NB4 (cell line): ENCODE data around the gene EMP1.

ENCODE experiments used
- DNase-seq: peaks from one replicate; pipeline ENCODE4 v3.0.0; 2010; ENCODE audit warnings: low read depth
- H3K4me3 ChIP-seq: one replicate; pipeline ENCODE4 v1.5.1; 2011; ENCODE audit warnings: mild to moderate bottlenecking, low read depth, low read length, moderate library complexity
- CTCF ChIP-seq: IDR thresholded peaks from one replicate; pipeline ENCODE4 v1.5.1; 2012; ENCODE audit warnings: low read depth, low read length
- MAX ChIP-seq: IDR thresholded peaks from 2 replicates; pipeline ENCODE4 v1.6.1; 2011; ENCODE audit warnings: low read depth, low read length
- MYC ChIP-seq: IDR thresholded peaks from 2 replicates; pipeline ENCODE4 v1.6.1; 2011; ENCODE audit warnings: low read depth, low read length
- POLR2A ChIP-seq: IDR thresholded peaks from 2 replicates; pipeline ENCODE4 v1.6.1; 2011; ENCODE audit warnings: mild to moderate bottlenecking; ENCODE audit not compliant: insufficient read length; ENCODE audit errors: extremely low read depth

The EMP1 gene

GRCh38 chr12:13162904-13163303, 33.6 kb upstream of the EMP1 start:
- no peak for TF ChIP-seq MAX
- no peak for TF ChIP-seq CTCF
- TF ChIP-seq MYC: no peak
- no peak for TF ChIP-seq POLR2A
- DNase-seq: no peak

GRCh38 chr12:13163868-13164635, 32.5 kb upstream of the EMP1 start:
- no peak for TF ChIP-seq POLR2A
- TF ChIP-seq MAX: no peak
- no peak for DNase-seq
- H3K4me3 ChIP-seq: no peak overlapping the region

More at GRCh38 chr12:13162904-13163303, 33.6 kb upstream of the EMP1 start:
- no peak overlapping the region for H3K4me3 ChIP-seq

- no peak overlapping the region for H3K4me3 ChIP-seq
Observed at GRCh38 chr12:13164921-13165616, 31.5 kb upstream of the EMP1 start.

GRCh38 chr12:13165617-13166041, 30.9 kb upstream of the EMP1 start:
- H3K4me3 ChIP-seq: no peak overlapping the region
- peak; percentile 88 for TF ChIP-seq MAX
- TF ChIP-seq CTCF: no peak
- DNase-seq: peak; percentile 90

More at GRCh38 chr12:13164921-13165616, 31.5 kb upstream of the EMP1 start:
- no peak for TF ChIP-seq POLR2A
- TF ChIP-seq MAX: no peak
- TF ChIP-seq MYC: no peak
- TF ChIP-seq CTCF: no peak
- DNase-seq: no peak

GRCh38 chr12:13167226-13167625, 29.3 kb upstream of the EMP1 start:
- no peak overlapping the region for H3K4me3 ChIP-seq
- TF ChIP-seq CTCF (no peak), MAX (no peak), POLR2A (no peak), MYC (no peak)
- DNase-seq: no peak

GRCh38 chr12:13167906-13168305, 28.6 kb upstream of the EMP1 start:
- TF ChIP-seq CTCF: no peak
- TF ChIP-seq POLR2A: no peak
- no peak for TF ChIP-seq MAX
- TF ChIP-seq MYC: no peak
- no peak overlapping the region for H3K4me3 ChIP-seq
- DNase-seq: no peak
